HPDE6-E6E7 (cell line): ENCODE results near the gene TAF6.

Experiments used
- DNase-seq: peaks from one replicate; pipeline ENCODE4 v3.0.0; 2011; ENCODE audit warnings: missing footprints; ENCODE audit errors: extremely low spot score

TAF6 gene

DNA sequence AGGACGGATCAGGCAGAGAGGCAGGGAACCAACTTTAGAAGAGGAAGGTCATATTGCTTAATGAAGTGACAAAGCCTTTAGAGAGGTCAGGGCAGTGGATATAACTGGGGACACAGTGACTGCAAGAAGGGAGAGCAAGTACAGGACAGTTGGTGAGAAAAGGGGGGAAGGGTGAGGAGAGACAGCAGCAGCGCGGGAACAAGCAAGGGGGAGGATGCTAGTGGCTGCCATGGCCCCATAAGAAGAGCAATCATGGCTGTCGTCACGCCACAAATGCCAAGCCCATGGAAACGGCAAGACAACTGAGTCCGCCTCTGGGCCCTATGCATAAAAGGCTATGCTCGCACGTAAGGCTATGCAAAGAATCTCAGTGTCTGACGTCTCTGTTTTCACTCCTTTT, 46.7 kb downstream of the TAF6 start:
- DNase-seq: no peak

- DNase-seq: no peak
Observed at GRCh38 chr7:100071018-100071723, 48.0 kb downstream of the TAF6 start.

DNA sequence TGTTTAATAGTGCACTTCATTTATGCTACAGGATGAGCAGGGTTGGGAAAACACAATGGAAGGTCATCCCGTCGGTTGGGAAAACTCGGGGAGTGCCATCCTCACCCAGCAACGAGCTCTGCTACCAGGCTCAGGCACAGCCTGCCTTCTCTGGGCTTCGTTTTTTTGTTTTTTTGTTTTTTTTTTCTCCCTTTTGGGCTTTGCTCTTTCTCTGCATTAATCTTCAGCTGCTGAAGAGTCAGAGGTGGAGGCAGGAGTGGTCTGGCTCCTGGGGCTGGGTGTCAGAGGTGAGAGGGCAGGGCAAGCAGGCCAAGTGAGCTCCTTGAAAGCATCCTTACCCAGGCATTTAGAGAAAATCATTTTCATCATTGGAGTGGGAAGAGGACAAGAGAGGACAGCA, 49.2 kb downstream of the TAF6 start:
- DNase-seq: no peak

- no peak for DNase-seq
Observed at GRCh38 chr7:100066953-100067352, 52.2 kb downstream of the TAF6 start.

DNA sequence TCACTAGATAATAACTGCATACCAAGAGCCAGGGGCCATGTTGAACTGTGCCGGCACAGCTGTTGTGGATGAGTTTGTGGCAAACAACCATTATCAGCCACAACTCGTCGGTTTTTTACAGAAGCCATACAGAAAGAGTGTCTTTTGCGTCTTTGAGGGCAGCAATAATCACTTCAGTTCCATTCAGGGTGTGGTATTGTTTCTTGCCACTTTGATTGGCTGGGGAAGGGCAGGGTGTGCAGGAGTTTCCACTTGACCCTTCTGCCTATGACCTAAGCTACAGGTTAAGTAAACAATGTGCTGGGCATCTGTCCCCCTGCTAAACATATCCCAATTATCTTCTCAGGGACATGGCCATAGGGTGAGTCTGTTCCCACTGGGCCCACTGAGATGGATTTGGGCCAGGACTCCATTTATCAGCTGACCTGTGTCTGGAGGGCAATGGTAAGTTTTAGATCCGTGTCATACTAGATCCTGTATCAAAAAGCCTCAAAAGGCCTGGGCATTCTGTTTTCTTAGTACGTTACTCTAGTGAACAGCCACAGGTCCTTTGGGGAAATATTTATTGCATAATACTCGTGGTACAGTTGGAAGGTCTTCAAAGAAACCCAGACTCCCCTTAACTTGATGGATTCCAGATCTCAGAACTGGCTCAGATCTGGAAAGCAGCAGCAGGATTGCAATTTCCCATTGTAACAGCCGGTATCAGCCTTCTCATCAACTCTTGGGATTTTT, 53.5 kb downstream of the TAF6 start:
- DNase-seq: no peak

GRCh38 chr7:100064162-100064561, 55.0 kb downstream of the TAF6 start:
- no peak for DNase-seq

DNA sequence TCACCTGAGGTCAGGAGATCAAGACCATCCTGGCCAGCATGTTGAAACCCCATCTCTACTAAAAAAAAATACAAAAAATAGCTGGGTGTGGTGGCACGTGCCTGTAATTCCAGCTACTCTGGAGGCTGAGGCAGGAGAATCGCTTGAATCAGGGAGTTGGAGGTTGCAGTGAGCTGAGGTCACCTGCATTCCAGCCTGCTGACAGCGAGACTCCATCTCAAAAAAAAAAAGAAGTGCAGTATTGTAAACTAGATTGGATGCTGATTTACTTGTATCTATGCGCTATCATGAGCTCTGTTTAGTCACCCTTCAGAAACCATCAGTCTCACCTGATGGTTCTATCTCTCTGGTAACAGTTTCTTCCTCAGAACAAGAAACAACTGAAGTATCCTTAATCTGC, 55.8 kb downstream of the TAF6 start:
- no peak for DNase-seq

DNA sequence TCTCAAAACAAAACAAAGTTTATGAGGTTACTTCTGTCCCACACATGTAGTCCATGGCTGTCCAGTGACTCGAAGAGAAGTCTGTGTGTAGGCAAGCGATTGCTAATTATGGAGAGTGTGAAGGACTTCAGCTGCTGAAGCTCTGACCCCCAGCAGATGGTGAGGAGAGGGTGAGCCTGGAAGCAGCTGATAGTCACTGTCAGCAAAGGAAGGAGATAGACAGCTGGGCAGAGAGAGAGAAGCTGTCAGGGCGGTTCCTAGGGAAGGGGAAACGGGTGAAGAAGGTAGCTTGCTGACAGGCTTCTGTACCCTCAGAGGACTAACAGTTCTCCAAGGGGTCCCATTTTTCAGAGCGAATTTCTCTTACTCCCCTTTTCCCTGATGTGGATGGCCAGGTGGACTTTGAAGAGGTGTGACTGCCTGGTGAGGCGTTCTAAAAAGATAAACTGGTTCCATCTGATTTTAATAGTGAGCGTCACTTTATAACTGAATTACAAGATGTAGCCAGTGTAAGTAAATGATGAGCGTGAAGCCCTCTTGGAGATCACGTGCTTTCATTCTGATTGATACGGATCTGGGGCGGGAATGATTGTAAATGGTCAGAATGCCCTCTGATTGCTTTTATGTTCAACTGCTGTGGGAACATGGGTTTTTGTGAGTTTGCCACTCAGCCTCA, 57.5 kb downstream of the TAF6 start:
- no peak for DNase-seq

GRCh38 chr7:100059251-100059739, 59.9 kb downstream of the TAF6 start:
- no peak for DNase-seq
